Measurements from ENCODE around the gene C1D. TPM values are rescaled to one million over a fixed set of nuclear protein-coding genes. Genes with fewer than 3 reads are reported as not detected.

Gene C1D
- total RNA-seq, 1 donor from 2014 or later = 19.3 TPM

- Mint-ChIP-seq H3K4me1 (ENCODE audit: unreplicated experiment) (no peaks in the 10 kb centered on the region), H3K4me3 (ENCODE audit: unreplicated experiment) (no peak overlapping the region), H3K36me3 (ENCODE audit: unreplicated experiment) (no peaks in the 10 kb centered on the region), H3K27me3 (ENCODE audit: unreplicated experiment) (peaks cover 13% of the 10 kb centered on the region), H3K27ac (ENCODE audit: unreplicated experiment) (no peak overlapping the region), H3K9me3 (ENCODE audit: unreplicated experiment) (peaks cover 13% of the 10 kb centered on the region)
- no peak for DNase-seq (ENCODE audit: extremely low spot score, unreplicated experiment)
- TF ChIP-seq CTCF (IDR thresholded peaks at IDR 0.05) = no peak
Observed at GRCh38 chr2:68103709-68104055, 40.9 kb upstream of the C1D start.

- no peak for DNase-seq (ENCODE audit: extremely low spot score, unreplicated experiment)
- no peaks in the 10 kb centered on the region for H3K4me1 Mint-ChIP-seq (ENCODE audit: unreplicated experiment)
- TF ChIP-seq CTCF (IDR thresholded peaks at IDR 0.05) = no peak
- no peak overlapping the region for H3K27ac Mint-ChIP-seq (ENCODE audit: unreplicated experiment)
- no peak overlapping the region for H3K4me3 Mint-ChIP-seq (ENCODE audit: unreplicated experiment)
- no peaks in the 10 kb centered on the region for H3K36me3 Mint-ChIP-seq (ENCODE audit: unreplicated experiment)
- peaks cover 13% of the 10 kb centered on the region for H3K9me3 Mint-ChIP-seq (ENCODE audit: unreplicated experiment)
- peaks cover 14% of the 10 kb centered on the region for H3K27me3 Mint-ChIP-seq (ENCODE audit: unreplicated experiment)
Observed at GRCh38 chr2:68103030-68103708, 40.4 kb upstream of the C1D start.

GRCh38 chr2:68100189-68100588 is 37.4 kb upstream of the C1D start:
- Mint-ChIP-seq H3K9me3 (ENCODE audit: unreplicated experiment) (no peaks in the 10 kb centered on the region), H3K27ac (ENCODE audit: unreplicated experiment) (no peak overlapping the region), H3K27me3 (ENCODE audit: unreplicated experiment) (peaks cover 26% of the 10 kb centered on the region), H3K4me1 (ENCODE audit: unreplicated experiment) (no peaks in the 10 kb centered on the region), H3K4me3 (ENCODE audit: unreplicated experiment) (no peak overlapping the region), H3K36me3 (ENCODE audit: unreplicated experiment) (no peaks in the 10 kb centered on the region)
- TF ChIP-seq CTCF (IDR thresholded peaks at IDR 0.05) = no peak
- DNase-seq (ENCODE audit: extremely low spot score, unreplicated experiment) = no peak

- Mint-ChIP-seq H3K36me3 (ENCODE audit: unreplicated experiment) (no peaks in the 10 kb centered on the region), H3K4me1 (ENCODE audit: unreplicated experiment) (no peaks in the 10 kb centered on the region), H3K4me3 (ENCODE audit: unreplicated experiment) (no peak overlapping the region), H3K9me3 (ENCODE audit: unreplicated experiment) (no peaks in the 10 kb centered on the region), H3K27me3 (ENCODE audit: unreplicated experiment) (peaks cover 31% of the 10 kb centered on the region), H3K27ac (ENCODE audit: unreplicated experiment) (no peak overlapping the region)
- TF ChIP-seq CTCF (IDR thresholded peaks at IDR 0.05) = no peak
- DNase-seq (ENCODE audit: extremely low spot score, unreplicated experiment) = no peak
Observed at GRCh38 chr2:68099260-68099659, 36.5 kb upstream of the C1D start.

GRCh38 chr2:68098291-68098797 is 35.5 kb upstream of the C1D start:
- H3K27ac Mint-ChIP-seq (ENCODE audit: unreplicated experiment) = no peak overlapping the region
- DNase-seq (ENCODE audit: extremely low spot score, unreplicated experiment) = no peak
- H3K9me3 Mint-ChIP-seq (ENCODE audit: unreplicated experiment) = no peaks in the 10 kb centered on the region
- H3K27me3 Mint-ChIP-seq (ENCODE audit: unreplicated experiment) = peaks cover 35% of the 10 kb centered on the region
- no peaks in the 10 kb centered on the region for H3K4me1 Mint-ChIP-seq (ENCODE audit: unreplicated experiment)
- no peak overlapping the region for H3K4me3 Mint-ChIP-seq (ENCODE audit: unreplicated experiment)
- H3K36me3 Mint-ChIP-seq (ENCODE audit: unreplicated experiment) = no peaks in the 10 kb centered on the region
- TF ChIP-seq CTCF (IDR thresholded peaks at IDR 0.05) = no peak

All from osteocyte (in vitro differentiated cells).